Spleen (tissue), 7 donors: ENCODE data around the gene CHD6.

Source experiments
- POLR2A ChIP-seq, 3 donors: fragments of 450-650 bp; IDR thresholded peaks; one replicate each; pipeline ENCODE4 v1.5.1; 2017; ENCODE audit warnings: antibody characterized with exemption in 3 of 3, mild to moderate bottlenecking in 1 of 3
- POLR2AphosphoS5 ChIP-seq, 3 donors: sonication (generic); formaldehyde crosslinking; IDR thresholded peaks; one replicate each; pipeline ENCODE4 v1.5.1; 2017; ENCODE audit warnings: antibody characterized with exemption in 3 of 3
- TF ChIP-seq, protein P1 (sequence below), 11 experiments: fragments of 200-600 bp in 7 of 11; fragments of 450-650 bp in 4 of 11; sonication (generic) in 4 of 11; IDR thresholded peaks in 8 of 11; conservative IDR thresholded peaks in 3 of 11; 1 replicate in 7 of 11; 2 replicates in 4 of 11; pipeline versions ENCODE4 v1.4.0 to v1.8.0; 2016 to 2021; ENCODE audit warnings: antibody characterized with exemption in 11 of 11, inconsistent platforms in 4 of 11, mild to moderate bottlenecking in 1 of 11
- donor health status: DM: no; HTN: no; CAD: no; lungs with moderate emphysema.
- donor health status: DM: no; HTN: no; CAD: no.
- donor health status: DM: no; HTN: no; CAD: no.

DNA sequence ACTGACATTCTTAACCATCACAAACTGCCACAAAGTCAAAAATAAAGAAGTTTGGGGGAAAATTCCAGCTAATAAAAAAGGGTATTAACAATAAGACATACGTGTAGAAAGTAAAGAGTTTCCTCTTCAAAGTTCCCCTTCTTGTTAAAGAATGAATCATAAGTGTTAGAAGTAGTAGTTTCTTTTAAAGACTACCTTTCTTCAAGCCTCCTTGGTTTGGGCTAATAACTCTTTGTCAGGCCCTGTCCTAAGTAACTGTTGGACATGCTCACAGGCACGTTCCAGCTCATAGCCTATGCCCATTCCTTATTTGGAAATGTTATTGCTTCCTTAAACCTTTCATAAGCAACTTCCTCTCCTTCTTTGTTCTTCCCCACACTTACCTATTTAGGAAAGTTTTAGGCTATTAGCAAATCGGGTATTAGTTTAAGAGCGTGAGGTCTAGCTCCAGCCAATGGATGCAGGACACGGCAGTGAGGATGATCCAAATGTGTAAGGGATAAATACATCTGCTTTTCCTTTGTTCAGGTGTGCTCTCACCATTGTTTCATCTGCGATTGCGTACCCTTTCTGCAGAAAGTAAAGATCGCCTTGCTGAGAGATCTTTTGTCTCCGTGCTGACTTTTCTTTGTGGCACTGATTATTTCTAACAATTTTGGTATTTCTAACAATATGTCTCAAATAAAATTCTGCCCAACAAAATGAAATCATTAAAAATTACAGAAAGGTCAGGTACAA, 64.9 kb downstream of the CHD6 start:
- no peak for TF ChIP-seq POLR2AphosphoS5 (IDR thresholded peaks at IDR 0.05)
- TF ChIP-seq, protein P1, sequence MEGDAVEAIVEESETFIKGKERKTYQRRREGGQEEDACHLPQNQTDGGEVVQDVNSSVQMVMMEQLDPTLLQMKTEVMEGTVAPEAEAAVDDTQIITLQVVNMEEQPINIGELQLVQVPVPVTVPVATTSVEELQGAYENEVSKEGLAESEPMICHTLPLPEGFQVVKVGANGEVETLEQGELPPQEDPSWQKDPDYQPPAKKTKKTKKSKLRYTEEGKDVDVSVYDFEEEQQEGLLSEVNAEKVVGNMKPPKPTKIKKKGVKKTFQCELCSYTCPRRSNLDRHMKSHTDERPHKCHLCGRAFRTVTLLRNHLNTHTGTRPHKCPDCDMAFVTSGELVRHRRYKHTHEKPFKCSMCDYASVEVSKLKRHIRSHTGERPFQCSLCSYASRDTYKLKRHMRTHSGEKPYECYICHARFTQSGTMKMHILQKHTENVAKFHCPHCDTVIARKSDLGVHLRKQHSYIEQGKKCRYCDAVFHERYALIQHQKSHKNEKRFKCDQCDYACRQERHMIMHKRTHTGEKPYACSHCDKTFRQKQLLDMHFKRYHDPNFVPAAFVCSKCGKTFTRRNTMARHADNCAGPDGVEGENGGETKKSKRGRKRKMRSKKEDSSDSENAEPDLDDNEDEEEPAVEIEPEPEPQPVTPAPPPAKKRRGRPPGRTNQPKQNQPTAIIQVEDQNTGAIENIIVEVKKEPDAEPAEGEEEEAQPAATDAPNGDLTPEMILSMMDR (IDR thresholded peaks at IDR 0.05 in 8 of 11, conservative IDR thresholded peaks at IDR 0.05 in 3 of 11), result no peak
- TF ChIP-seq POLR2A (IDR thresholded peaks at IDR 0.05), result no peak
